NCI-H2196 (cell line): ENCODE data around the gene CASP8.
"Not testable (repeated sequence)": the region's sequence is repeated elsewhere in the genome, so short reads cannot be mapped to it uniquely, and the experiment has no call there.

Experiments used
- DNase-seq: peaks from one replicate; lab custom pipeline; 2025; ENCODE audit not compliant: unreplicated experiment; lab: John Stamatoyannopoulos, UW

The CASP8 gene

DNA sequence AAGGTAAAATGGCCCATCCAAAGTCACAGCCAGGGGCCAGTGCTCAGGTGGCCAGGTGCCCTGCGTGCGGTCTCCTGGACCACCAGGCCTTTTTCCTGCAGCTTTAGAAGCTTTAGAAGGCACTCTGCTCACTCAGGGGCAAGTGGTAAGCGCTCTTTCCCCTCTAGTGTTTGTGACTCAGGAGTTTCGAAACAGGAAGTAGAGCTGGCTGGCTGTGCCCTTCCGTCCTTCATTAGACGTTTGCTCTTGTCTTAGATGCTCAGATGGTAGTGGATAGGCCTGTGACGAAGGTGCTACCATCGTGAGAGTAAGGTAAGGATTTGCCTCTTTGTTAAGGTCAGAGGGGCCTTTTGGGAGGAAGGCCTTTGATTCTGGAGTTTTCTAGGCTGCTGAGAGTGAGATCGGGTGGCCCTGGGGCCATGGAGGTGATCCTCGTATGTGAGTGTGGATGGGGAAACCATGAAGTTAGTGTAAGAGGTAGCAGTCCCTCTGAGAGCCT is at the start of gene CASP8:
Gene CASP8 (plus strand): TSS at position 235 of the 499 bp plus-strand sequence. CDS start 5,951 bp downstream, outside the sequence.
- DNase-seq, result no peak

DNA sequence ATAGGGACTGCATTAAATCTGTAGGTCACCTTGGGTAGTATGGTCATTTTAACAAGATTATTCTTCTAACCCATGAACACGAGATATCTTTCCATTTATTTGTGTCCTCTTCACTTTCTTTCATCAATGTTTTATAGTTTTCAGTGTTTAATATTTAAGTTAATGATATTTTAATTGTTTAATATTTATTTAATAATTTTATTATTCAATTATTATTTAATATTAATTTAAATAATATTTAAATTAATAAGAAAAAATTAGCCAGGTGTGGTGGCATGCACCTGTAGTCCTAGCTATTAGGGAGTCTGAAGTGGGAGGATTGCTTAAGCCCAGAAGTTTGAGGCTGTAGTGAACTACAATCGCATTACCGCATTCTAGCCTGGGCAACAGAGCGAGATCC is 44.4 kb upstream of the CASP8 start:
- DNase-seq, result no peak

DNA sequence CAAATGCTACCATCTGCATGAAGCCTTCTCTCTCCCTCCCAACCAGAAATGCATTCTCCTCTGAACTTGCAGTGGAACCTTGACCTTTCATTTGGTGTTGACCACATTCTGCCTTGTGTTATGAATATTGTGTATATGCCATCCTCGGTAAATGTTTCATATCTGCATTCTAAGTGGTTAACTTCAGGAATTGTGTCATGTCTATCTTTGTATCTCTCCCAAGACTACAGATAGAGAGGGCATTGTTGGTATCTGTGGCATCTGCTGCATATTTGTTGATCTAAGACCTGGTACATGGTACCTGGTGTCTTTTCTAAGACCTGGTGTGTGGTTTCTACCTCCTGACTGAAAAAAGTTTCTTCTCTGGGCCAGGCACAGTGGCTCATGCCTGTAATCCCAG is 43.4 kb upstream of the CASP8 start:
- DNase-seq, result no peak

DNA sequence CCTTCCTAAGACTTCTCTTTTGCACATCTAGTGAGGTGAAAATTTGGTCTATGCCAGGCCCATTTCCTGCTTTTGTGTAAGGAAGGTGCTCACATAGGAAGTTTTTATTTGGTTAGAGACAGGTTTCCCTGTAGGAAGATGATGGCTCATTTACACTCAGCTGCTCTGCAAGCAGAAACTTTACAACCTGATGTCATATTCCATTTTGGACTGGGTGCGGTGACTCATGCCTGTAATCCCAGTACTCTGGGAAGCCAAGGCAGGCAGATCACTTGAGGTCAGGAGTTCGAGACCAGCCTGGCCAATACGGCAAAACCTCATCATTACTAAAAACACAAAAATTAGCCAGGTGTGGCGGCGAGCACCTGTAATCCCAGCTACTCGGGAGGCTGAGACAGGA is 41.6 kb upstream of the CASP8 start:
- no peak for DNase-seq

DNA sequence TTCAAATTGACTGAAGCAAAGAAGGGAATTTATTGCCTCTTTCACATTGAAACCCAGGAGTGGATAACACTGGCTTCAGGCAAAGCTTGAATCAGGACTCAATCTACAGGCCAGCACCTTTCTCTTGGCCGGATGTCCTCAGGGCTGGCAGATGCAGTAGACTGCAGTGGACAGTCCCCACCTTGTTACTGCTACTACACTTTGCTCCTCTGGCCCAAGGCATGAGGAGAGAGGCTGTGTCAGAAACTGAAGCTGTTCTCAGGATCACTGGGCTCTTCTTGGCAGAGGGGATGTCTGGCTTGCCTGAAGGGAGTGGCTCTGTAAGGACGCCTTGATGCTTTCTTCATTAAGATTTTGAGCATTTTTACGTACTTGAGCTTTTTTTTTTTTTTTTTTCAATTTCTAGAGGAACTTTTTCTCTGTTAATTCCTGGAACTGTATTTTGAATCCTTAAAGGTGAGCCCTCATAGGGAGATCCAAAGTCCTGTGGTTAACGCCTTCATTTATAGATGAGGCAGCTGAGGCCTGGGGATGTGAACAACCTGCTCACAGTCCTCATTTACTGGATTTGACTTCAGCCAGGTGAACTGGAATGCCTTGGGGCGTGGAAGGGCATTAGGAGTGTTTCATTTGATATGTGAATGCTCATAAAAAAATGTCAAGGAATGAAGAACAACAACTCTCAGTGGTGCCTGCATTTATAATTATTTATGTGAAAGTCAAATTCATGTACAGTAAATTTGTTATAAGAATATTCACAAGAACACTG is 40.8 kb upstream of the CASP8 start:
- DNase-seq, result no peak

DNA sequence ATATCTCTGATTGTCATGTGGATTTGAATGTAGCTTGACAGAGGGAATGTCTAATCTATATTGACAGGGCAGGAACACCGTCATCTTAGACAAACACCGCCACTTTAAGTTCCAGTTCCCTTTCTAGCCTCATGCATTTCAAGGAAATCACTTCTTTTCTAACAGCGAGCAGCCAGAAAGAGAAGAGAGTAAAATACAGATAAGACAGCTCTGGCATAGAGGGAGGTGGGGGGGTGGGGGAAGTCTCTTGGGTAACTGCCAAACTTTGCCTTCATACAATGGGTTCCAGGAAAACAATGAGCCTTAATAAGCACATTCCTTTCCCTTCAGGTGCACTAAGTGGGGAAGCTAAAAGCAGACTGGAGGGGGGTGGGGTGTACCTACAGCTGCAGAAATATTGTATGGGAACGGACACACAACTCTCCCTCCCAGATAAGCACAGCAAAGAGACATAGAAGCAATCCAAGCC is 40.2 kb upstream of the CASP8 start:
- DNase-seq, result peak; percentile 36

DNA sequence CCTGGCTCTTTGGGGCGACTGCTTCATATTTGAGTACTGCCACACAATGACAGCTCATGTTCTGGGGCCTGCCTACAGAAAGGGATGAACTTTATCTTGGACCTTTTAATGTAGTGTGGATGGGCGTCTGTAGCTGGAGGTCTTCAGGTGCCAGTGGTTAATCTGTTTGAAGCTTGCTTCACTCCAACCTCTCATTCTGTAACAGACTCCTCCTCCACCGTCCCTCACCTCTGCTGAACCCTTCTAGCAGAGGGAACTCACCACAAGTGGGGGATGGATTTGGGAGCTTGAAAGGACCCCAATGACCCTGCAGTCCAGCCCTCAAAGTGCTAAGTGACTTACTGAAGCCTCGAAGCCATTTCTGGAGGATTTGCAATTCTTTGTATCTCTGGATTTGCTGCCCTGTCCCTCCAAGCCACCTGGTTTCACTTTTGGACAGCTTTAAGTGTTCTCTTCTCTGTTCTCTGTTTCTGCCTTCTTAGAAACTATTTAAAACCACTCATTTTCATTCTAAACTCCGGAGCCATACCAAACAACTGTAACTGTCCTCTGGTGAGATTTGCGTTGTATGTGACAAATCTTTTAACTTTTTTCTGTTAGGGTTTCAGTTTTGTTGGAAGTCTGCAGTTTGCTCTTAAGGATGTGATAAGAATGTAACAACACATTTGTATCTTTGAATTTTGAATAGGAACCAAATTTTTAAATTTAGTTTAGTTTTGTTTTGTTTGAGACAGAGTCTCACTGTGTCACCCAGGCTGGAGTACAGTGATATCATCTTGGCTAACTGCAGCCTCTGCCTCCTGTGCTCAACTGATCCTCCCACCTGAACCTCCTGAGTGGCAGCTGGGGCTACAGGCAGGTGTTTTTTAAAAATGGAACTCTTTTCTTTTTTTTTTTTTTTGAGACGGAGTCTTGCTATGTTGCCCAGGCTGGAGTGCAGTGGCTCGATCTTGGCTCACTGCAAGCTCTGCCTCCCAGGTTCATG is 37.0 kb upstream of the CASP8 start:
- no peak for DNase-seq

DNA sequence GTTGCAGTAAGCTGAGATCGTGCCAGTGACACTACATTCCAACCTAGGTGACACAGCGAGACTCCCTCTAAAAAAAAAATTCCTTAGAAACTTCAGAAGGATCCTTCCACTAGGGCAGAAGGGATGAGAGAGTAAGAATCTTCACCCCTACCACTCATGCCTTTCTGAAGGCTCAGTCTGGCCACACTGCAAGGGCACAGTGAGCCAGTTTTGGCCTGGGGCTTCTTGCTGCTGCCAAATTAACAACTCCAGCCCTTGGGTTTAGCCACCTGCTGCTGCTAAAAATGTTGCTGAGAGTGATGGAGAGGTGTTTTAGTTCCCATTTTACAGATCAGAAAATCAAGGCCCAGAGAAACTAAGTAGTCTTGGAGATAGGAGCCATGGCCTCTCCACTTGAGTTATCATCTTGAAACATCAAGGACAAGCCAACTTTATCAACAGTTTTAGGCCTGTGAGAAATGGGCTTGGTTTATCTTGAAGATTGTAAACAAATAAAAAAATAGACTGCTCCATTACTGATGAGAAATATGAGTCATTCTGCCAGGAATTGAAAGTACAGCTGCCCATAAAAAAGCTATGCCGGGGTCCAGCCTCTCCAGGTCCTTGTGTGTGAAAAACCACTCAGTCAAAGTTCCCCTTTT is 31.9 kb upstream of the CASP8 start:
- no peak for DNase-seq

DNA sequence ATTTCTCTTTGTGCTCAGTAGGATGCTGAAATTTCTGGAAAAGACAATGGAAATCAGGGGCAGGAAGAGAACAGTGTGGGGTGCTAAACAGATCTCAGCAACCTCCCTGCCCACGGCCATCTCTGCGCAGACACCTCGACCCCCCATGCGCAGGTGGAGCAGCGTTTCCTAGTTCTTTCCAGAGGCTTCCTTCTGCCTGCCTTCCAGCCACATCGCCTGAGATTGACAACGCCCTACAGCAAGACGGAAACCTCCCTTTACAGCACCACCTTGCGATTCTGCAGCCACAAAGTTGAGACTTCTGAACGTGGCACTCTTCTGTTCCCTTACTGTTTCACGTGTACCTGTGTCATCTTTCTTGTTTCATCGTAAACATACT is 31.4 kb upstream of the CASP8 start:
- DNase-seq, result no peak

DNA sequence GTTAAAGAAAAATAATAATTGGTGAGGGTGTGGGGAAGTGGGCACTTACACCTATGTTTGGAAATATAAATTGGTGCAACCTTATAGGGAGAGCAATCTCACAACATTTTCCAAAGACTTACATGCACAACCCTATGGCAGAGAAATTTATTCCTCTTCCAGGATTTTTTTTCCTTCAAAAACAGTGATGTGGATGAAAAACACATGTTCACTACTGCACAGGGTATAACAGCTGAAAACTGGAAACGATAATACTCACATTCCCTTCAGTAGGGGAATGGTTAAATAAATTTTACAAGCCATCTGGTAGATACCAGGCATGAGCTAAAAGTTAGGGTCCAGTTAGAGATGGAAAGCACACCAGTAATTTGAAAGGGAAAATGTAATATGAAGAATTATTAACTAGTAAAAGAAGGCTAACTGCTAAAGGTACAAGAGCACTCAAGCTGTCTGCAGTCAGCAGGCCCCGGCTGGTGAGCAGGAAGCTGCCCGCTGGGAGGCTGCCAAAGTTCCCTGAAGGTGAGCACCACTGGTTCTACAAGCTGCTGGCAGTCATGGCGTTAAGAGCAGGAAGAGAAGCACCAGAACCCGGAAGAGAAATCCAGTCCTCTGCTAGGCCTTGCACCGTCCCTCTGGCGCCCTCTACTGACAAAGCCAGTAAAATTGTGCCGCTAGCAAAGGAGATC is 28.4 kb upstream of the CASP8 start:
- peak; percentile 96 for DNase-seq

DNA sequence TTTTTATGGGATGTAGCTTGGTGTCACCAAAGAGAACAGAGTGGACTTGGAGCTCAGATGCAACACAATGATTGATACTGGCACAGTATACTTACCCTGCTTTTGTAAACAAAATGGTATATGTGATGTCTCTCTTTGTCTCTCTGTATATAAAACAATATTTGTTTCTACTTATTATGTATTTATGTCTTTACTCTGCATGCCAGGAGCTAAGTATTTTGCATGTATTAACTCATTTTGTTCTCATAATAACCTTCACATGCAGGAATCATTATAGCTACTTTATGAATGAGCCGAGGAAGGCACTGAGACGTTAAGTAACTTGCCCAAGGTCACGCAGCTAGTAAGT is 27.9 kb upstream of the CASP8 start:
- no peak for DNase-seq

DNA sequence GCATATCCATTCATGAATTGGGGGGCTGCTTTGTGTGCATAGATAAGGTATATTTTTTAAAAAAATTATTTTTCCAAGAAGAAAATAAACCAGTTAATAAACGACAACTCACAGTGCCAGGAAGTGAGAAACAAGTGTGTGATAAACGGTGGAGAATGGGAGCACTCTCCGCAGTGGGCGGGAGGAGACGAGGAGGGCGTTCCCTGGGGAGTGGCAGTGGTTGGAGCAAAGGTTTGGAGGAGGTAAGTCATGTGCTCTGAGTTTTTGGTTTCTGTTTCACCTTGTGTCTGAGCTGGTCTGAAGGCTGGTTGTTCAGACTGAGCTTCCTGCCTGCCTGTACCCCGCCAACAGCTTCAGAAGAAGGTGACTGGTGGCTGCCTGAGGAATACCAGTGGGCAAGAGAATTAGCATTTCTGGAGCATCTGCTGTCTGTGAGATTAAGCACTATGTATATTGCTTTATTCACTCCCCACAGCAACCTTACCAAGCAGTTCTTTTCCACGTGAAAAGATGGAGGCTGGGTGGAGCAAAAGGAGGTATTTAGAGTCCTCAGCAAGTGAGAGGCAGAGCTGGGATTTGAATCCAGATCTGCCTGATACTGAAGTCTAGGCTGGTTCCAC is 27.0 kb upstream of the CASP8 start:
- DNase-seq, result peak; percentile 93

DNA sequence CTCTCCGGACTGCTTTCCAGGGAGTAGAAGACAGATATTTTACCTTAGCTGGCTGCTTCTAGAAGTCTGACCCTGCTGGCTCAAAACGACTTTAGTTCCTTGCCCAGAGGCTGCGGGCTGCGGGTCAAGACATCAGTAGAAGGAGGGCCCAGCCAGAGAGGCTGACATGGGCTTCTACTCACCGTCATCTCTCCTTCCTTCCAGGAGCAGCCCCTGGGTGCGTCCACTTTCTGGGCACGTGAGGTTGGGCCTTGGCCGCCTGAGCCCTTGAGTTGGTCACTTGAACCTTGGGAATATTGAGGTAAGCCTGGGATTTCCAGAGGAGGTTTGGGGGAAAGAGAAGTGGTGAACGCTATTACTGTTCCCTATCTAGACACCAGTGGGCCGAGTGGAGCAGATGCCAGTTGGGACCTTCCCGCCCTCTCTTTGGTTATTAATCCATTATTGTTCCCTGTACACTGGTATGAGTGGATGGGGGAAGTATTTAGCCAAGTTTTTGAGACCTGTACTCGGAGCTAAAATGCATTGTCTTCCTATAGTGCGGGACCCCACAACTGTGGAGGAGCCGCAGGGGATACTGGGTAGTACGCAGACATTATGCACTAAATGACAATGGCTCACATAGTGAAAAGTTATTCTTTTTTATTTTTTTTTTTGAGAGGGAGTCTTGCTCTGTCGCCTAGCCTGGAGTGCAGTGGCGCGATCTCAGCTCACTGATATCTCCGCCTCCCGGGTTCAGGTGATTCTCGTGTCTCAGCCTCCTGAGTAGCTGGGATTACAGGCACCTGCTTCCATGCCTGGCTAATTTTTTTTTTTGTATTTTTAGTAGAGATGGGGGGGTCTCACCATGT is 26.3 kb upstream of the CASP8 start:
- DNase-seq, result no peak

DNA sequence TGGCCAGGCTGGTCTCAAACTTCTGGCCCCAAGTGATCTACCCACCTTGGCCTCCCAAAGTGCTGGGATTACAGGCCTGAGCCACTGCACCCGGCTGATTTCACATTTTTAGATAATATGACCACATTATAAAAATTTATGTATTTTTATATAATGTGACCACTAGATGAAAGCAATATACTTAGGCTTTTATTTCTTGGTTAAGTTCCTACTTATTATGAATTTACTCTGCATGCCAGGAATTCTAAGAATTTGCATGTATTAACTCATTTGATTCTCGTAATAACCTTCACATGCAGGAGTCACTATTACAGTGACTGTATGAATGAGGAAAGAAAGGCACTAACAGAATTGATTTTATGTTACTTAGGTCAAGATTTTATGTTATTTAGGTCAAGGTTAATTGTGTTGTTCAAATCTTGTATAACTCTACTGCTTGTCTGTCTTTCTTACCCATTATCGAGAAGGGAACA is 25.6 kb upstream of the CASP8 start:
- no peak for DNase-seq

DNA sequence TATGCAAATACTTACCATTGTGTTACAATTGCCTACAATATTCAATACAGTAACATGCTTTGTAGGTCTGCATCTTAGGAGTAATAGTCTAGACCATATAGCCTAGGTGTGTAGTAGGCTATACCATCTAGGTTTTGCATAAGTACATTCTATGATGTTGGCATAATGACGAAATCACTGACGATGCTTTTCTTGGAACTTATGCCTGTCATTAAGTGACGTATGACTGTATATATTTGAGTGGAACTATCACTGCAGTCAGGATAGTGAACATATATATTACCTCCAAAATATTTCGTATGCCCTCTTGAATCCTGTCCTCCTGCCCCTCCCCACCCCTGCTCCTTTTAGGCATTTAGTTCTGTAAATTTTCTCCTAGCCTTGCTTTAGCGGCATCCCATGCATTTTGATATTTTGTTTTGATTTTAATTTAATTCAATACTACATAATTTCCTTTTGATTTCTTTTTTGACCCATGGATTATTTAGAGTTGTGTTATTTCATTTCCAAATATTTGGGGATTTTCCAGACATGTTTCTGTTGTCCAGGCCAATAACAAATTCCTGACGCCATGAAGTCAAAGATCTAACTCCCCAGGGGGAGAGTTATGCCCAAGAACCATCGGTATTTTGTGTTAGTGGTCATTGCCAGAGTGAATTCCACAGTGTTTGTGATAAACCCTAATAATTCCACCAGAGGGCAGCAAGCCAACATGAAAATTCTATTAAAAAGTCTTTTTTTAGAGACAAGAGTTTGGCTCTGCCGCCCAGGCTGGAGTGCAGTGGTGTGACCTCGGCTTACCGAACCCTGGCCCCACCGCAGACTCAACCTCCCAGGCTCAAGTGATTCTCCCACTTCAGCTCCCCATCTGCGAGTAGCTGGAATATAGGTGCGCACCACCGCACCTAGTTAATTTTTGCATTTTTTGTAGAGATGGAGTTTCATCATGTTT is 24.2 kb upstream of the CASP8 start:
- peak; percentile 73 for DNase-seq

DNA sequence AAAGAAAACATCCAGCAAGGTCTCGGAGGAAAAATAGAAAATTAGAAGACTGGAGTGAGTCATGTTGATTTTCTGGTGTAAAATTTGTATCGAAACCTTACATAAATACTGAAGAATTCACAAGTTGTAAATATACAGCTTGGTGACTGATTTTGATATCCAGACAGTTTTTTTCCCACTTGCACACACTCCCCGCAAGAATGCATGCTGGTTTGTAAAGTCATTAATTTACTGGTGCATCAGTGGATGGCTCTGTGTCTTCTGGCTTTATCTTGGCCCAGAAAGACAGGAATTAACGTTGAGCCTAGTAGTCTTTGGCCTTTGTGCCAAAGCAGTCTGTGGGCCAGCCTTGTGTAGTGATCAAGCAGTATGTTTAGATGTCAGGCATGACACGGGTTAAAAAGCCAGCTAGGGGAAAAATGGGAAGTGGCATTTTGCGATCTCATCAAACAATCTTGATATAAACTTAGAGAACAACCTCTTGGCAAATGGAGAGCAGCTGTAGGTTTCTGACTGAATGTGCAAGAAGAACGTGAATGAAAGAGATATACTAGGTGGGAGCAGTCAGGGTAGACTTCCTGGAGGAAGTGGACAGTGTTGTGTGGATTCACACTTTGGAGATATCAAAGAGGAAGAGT is 22.7 kb upstream of the CASP8 start:
- no peak for DNase-seq

DNA sequence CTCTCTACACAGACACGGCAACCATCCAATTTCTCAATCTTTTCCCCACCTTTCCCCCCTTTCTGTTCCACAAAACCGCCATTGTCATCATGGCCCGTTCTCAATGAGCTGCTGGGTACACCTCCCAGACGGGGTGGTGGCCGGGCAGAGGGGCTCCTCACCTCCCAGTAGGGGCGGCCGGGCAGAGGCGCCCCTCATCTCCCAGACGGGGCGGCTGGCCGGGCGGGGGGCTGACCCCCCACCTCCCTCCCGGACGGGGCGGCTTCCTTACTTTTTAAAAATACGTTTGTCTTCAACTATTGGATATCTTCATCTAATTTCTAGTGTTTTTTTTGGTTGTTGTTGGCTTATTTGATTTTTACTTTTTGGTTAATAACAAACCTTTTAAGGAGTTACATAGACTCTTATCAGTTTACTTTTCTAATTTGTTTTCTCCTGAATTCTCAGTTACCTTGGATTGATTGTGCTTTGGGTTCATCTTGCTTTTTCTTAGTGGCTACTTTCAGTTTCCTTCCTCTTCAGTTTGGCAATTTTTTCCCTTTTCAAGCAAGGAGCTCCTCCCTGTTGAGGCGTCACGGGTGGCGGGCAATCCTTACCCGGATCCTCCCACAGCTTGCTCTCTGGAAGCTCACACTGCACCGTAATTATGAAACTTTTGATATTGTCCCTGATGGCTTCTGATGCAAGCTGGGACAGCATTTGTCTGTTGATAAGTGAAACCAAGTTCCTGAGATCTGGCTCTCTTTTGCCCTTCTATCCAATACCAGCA is 21.0 kb upstream of the CASP8 start:
- not testable (repeated sequence) for DNase-seq
